Kidney (tissue), 14 donors: ENCODE data around the gene CRNKL1. TPM values are rescaled to one million over a fixed set of nuclear protein-coding genes. Genes with fewer than 3 reads are reported as not detected.

ENCODE experiments used
- DNase-seq, 5 donors: peaks; one replicate each; pipeline ENCODE4 v3.0.0-alpha.2; 2013 to 2020
- FAIRE-seq: peaks from 2 replicates; lab custom pipeline; 2012; peaks lifted over from hg19 to GRCh38; lab: Jason Lieb, UNC
- H3K27ac ChIP-seq, 2 donors: one replicate each; pipeline ENCODE4 v1.7.0; 2013; ENCODE audit warnings: low read depth in 2 of 2, low read length in 2 of 2, inconsistent platforms in 1 of 2
- H3K27me3 ChIP-seq: one replicate; pipeline ENCODE4 v1.7.1; 2013; ENCODE audit warnings: low read length, inconsistent platforms; ENCODE audit not compliant: control insufficient read depth, insufficient read depth
- H3K36me3 ChIP-seq, 3 donors: one replicate each; pipeline versions ENCODE4 v1.7.0 to v1.7.1; 2013; ENCODE audit warnings: low read length in 3 of 3, control low read depth in 1 of 3, inconsistent platforms in 1 of 3; ENCODE audit not compliant: insufficient read depth in 3 of 3, control insufficient read depth in 2 of 3
- H3K4me1 ChIP-seq, 3 donors: one replicate each; pipeline versions ENCODE4 v1.7.0 to v1.7.1; 2013; ENCODE audit warnings: low read length in 3 of 3, inconsistent platforms in 1 of 3, low read depth in 1 of 3; ENCODE audit not compliant: control insufficient read depth in 2 of 3, insufficient read depth in 2 of 3
- H3K4me3 ChIP-seq, 3 donors: one replicate each; pipeline versions ENCODE4 v1.7.0 to v1.8.1; 2013; ENCODE audit warnings: low read length in 3 of 3, control low read depth in 1 of 3, inconsistent platforms in 1 of 3
- H3K9ac ChIP-seq, 3 donors: one replicate each; pipeline versions ENCODE4 v1.7.0 to v1.7.1; 2013; ENCODE audit warnings: low read length in 3 of 3, control low read depth in 1 of 3, inconsistent platforms in 1 of 3
- H3K9me3 ChIP-seq, 3 donors: one replicate each; pipeline versions ENCODE4 v1.7.0 to v1.7.1; 2013; ENCODE audit warnings: low read length in 3 of 3, control low read depth in 1 of 3, inconsistent platforms in 1 of 3; ENCODE audit not compliant: control insufficient read depth in 2 of 3, insufficient read depth in 1 of 3
- intact Hi-C: fragments of 100-400 bp; cut with DNase I; formaldehyde crosslinking; loops from one replicate; pipeline ENCODE4 v1.11.1; 2022
- polyA plus RNA-seq: library from polyadenylated mRNA; stranded (reverse); fragments of 350-450 nt; fragmentation: Illumina TruSeq; extraction: RNeasy Lipid Tissue Mini Kit (QIAGEN cat#74804); gene quantifications from one replicate; pipeline ENCODE4 v1.2.3, GENCODE V29; 2014; ENCODE audit warnings: low read depth, low replicate concordance; ENCODE audit not compliant: insufficient read depth
- total RNA-seq: library from RNA; stranded (reverse); fragmentation: NEBNext Ultra II Directional; extraction: Animal tissue kit (Norgen Biotek cat#: 25700); gene quantifications from one replicate; pipeline ENCODE4 v1.2.1, GENCODE V29; 2021
- TF ChIP-seq, protein P1 (sequence below): IDR thresholded peaks from 3 replicates; pipeline ENCODE4 v1.5.1; 2012; ENCODE audit warnings: mild to moderate bottlenecking, moderate library complexity, borderline replicate concordance; ENCODE audit not compliant: insufficient read depth; ENCODE audit errors: extremely low read depth
- donor health status: control.
- donor health status: control.
- donor health status: control.
- donor health status: control.
- donor health status: control.
- donor health status: DM: yes; HTN: yes; CAD: no.
- donor health status: Normal renal cell carcinoma (clear cell type).

The CRNKL1 gene
- total and polyA plus RNA-seq, 2 donors from 2014 or later: 18.3 to 20.8 TPM

DNA sequence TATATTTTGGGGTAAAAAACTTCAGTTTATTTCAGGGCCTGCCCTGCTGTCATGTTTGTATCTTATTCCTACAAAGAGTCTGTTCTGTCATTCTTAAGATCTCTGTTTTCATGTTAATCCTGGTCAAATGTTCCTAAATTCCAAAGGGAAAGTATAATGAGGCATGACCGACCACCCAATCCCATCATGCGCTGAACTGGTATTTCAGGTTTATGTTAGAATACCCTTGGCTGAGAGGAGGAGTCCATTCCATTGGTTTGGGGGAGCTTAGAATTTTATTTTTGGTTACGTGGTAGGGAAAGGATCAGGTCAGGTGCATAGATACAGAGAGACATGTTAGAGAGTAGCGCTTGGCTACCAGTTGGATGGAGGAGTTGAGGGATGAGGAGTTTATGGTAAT is 25.8 kb upstream of the CRNKL1 start:
- Histone ChIP-seq H3K4me1 (peaks cover 0 to 7% (median 0%) of the 10 kb centered on the region in 3 donors), H3K27me3 (no peaks in the 10 kb centered on the region), H3K9ac (no peak overlapping the region), H3K9me3 (no peaks in the 10 kb centered on the region), H3K4me3 (no peak overlapping the region), H3K27ac (no peak overlapping the region), H3K36me3 (no peaks in the 10 kb centered on the region)
- intact Hi-C loops: no loop called here
- TF ChIP-seq, protein P1, sequence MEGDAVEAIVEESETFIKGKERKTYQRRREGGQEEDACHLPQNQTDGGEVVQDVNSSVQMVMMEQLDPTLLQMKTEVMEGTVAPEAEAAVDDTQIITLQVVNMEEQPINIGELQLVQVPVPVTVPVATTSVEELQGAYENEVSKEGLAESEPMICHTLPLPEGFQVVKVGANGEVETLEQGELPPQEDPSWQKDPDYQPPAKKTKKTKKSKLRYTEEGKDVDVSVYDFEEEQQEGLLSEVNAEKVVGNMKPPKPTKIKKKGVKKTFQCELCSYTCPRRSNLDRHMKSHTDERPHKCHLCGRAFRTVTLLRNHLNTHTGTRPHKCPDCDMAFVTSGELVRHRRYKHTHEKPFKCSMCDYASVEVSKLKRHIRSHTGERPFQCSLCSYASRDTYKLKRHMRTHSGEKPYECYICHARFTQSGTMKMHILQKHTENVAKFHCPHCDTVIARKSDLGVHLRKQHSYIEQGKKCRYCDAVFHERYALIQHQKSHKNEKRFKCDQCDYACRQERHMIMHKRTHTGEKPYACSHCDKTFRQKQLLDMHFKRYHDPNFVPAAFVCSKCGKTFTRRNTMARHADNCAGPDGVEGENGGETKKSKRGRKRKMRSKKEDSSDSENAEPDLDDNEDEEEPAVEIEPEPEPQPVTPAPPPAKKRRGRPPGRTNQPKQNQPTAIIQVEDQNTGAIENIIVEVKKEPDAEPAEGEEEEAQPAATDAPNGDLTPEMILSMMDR: no peak
- DNase-seq (peak in 3 of 5 donors; percentile 31 to 80 (median 79)), FAIRE-seq (no peak)

DNA sequence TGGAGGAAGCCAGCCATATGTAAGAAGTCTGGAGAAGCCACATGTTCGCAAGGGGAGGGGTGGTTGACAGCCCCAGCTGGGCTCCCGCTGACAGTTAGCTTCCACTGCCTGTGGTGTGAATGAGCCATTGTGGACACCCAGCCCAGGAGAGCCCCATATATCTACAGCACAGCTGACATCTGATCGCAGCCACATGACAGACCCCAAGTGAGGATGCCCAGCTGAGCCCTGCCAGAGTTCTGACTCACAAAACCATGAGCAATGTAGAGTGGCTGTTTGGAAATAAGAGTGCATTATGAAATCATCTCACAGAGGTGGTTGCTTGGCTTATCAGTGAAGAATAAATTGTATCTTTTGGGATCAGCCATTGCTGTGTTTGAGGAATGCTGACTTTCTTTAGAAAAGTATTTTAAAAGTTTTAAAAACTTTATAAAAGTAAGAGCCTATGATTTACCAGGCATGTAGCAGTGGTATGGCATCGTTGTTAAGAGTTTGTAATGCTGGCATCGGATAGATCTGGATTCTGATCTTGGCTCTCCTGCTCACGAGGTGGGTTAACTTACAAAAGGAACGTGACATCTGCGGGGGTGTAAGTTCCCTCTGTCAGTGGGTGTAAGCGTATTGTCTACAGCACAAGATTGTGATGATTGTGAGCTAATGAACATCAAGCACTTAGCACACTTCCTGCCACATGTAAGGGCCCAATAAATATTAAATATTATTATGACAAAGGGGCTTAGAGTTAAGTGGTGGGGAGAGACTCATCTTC is 24.2 kb upstream of the CRNKL1 start:
- no peaks in the 10 kb centered on the region for H3K36me3 ChIP-seq
- H3K9ac ChIP-seq: no peak overlapping the region
- H3K9me3 ChIP-seq: no peaks in the 10 kb centered on the region
- H3K27me3 ChIP-seq: no peaks in the 10 kb centered on the region
- FAIRE-seq (no peak), DNase-seq (no peak)
- H3K27ac ChIP-seq: no peak overlapping the region
- intact Hi-C loops: no loop called here
- no peak overlapping the region for H3K4me3 ChIP-seq
- H3K4me1 ChIP-seq: peaks cover 0 to 7% (median 0%) of the 10 kb centered on the region in 3 donors
- TF ChIP-seq, protein P1: no peak

DNA sequence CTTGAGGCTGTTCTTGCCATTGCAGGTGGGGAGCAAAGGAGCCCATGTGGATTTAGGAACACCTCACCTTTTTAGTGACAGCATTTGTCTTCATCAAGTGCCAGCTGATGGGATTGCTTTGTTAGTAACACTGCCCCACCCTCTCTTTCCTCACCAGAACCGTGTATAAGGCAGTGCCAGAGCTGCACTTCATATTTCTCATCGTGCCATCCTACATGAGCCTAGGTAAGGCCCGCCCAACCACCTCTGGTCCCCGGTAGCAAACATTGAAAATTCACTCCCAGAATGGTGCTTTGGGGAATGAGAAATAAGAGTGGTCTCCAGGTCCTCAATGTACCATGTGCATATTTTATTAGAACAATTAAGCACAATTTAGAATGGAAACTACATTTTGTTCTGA is 22.8 kb upstream of the CRNKL1 start:
- Histone ChIP-seq H3K9ac (no peak overlapping the region), H3K27ac (no peak overlapping the region)
- FAIRE-seq: no peak

More for the DNA sequence above, 22.8 kb upstream of the CRNKL1 start:
- Histone ChIP-seq H3K9me3 (no peaks in the 10 kb centered on the region), H3K27me3 (no peaks in the 10 kb centered on the region), H3K4me1 (peaks cover 0 to 7% (median 0%) of the 10 kb centered on the region in 3 donors), H3K36me3 (no peaks in the 10 kb centered on the region), H3K4me3 (no peak overlapping the region)
- intact Hi-C loops: no loop called here
- no peak for DNase-seq
- TF ChIP-seq, protein P1: no peak
